Inflammatory macrophage (primary cell): ENCODE results near the gene CACNG4.

ENCODE experiments used
- DNase-seq, 2 donors: peaks; one replicate each; pipeline ENCODE4 v3.0.0-alpha.2; 2020 to 2022
- total RNA-seq, 18 experiments: gene quantifications; one replicate each; lab custom pipeline; 2026; ENCODE audit warnings: mixed read lengths in 6 of 18, inconsistent platforms in 2 of 18; lab: John Stamatoyannopoulos, UW

CACNG4 gene
- total RNA-seq: 0 to 0.24 (median 0) reads per million in 18 experiments

DNA sequence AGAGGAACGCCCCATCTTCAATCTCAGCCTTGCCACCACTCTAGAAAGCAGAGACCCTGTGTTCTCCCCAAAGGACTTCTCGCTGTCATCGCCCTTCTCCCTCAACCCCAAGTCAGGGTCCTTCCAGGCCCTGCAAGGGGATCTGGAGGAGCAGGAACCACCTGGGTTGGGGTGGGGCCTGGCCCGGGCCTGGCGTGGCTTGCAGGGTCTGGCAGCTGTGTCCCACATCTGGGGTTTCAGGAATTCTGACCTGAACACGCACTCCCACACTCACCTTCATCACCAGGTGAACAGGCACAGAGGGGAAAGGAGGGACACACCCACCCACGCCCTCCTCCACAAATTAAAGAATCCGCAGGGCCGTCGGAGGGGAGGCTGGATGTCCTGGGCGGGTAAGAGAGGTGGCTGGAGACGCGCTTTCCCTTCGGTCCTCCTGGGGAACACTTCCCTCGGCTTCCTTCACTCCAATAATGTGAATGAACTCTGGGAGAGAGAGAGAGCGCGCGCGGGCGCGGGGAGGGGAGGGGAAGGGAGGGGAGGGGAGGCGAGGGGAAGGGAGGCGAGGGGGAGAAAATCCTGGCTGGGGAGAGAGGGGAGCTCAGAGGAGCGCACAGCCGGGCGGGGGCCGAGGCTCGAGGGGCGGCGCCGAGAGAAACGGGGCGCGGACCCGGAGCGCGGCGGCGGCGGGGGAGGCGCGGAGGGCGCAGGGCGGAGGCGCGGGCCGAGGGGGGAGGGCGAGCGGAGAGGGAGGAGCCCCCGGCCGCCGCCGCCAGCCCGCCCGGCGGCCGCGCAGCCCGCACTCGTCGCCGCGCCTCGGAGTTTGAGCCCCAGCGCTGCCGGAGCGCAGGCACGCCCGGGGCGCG, at the start of gene CACNG4:
TSS of gene CACNG4 (plus strand) at position 799 of the 863 bp plus-strand sequence. CDS start 205 bp downstream, outside the sequence.
- no peak for DNase-seq

DNA sequence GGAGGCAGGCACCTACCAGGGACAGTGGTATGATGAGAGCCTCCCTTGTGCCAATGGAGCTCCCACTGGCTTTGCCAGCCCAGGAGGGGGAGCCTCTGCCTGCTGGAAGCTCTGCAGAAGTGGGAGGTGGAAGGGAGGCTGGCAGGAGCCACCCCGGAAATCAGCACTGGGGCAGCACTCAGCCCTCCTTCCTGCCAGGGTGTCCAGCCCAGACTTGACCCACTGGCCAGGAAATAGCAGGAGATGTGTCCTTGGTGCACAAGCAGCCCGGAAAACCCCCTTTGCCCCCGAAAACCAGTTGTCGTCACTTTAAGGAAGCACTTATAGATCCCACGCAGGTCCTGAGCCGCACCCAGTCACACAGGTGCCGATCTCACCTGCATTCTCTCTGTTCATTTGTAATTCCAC, 49.3 kb upstream of the CACNG4 start:
- DNase-seq: peak in 1 of 2 donors; percentile 31

DNA sequence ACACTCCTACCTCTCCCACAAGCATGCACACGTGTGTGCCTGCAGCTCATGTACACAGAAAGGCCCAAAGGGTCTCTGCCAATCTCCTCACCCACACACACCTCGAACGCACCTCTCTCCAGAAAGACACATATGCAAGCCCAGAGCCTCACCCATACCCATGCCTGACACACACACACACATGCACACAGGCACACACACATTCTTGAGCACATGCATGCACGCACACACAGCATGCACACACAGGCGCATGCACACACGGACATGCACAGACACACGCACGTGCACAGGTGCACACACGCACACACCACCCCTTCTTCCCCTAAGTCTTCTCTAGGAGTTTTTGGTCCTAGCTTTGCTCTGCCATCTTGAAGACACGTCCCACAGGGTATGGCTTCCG, 48.7 kb upstream of the CACNG4 start:
- DNase-seq: no peak

DNA sequence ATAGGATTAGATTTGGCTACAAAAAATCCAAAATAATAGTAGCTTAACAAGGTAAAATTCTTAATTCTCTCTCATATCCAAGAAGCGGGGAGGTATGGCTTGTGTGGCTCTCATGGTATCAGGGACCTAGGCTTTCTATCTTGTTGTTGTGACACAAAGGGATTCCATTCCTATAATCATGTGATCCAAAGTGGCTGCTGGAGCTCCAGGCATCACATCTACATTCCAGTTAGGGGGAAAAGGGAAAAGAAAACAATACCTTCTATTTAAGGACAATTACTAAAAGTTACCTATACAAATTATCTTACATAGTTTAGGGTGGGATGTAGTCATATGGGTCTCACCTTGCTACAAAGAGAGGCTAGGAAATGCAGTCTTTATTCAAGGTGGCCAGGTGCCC, 47.6 kb upstream of the CACNG4 start:
- no peak for DNase-seq

DNA sequence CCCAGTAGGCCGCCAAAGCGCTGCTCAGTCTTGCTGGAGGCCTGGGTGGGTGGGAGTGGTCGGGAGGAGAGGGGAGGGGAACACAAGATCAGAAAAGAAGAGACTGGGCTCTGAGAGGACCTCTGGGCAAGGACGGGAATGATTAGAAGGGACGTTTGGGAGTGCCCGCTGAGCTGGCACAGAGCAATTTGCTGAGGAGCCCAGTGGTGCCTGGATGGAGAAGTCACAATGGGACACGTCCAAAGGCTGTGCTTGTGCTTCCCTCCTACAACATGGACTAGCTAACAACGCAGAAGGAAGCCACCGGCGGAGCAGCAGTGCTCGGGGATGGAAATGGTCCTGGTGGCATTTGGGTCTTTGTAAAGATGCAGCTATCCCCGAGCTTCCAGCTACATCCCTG, 45.6 kb upstream of the CACNG4 start:
- no peak for DNase-seq

DNA sequence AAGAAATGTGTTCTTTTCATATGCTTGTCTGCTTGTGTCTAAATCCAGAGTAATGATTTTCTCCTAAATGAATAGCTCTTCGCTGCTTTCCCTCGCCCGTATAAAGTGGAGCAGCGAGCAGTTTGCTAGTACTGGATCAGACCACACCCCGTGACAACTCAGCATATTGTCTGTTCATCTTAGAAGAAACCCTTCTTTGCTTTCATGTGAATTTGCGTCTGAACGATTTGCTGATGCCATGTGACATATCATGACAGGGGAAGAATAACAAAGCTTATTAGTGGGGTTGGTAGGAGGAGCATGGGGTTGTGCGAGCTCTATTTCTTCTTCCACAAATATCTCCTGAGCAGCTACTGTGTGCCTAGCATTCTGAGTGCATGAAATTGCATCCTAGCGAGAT, 44.1 kb upstream of the CACNG4 start:
- no peak for DNase-seq

DNA sequence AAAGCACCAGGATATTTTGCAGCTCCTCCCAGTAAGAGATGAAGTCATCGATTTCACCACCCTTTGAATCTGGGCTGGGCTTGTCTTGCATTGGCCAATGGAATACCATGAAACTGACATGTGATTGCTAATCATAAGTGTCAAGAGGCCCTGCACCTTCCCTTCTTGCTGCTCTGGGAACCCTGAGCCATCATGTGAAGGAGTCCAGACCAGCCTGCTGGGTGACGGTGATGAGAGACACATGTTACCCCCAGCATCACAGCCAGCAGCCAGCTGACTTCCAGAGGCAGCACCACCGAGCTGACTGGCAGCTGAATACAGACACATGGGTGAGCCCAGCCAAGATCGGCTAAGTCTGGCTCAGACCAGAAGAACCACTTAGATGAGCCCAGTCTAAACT, 43.6 kb upstream of the CACNG4 start:
- no peak for DNase-seq

DNA sequence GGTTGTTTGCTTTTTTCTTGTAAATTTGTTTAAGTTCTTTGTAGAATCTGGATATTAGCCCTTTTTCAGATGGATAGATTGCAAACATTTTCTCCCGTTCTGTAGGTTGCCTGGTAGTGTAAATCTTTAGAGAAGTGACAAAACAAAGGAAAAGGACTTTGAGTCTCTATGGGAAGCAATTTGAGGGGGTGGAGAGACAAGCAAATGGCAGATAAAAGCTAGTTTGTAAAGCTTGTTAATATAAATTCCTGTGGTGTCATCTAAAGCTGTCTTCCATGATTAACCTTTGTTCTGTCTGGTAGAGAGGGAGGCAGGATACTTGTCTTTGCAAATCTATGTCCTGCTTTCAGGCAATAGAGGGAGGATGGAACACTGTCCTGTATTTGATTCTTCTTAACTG, 40.6 kb upstream of the CACNG4 start:
- DNase-seq: no peak

DNA sequence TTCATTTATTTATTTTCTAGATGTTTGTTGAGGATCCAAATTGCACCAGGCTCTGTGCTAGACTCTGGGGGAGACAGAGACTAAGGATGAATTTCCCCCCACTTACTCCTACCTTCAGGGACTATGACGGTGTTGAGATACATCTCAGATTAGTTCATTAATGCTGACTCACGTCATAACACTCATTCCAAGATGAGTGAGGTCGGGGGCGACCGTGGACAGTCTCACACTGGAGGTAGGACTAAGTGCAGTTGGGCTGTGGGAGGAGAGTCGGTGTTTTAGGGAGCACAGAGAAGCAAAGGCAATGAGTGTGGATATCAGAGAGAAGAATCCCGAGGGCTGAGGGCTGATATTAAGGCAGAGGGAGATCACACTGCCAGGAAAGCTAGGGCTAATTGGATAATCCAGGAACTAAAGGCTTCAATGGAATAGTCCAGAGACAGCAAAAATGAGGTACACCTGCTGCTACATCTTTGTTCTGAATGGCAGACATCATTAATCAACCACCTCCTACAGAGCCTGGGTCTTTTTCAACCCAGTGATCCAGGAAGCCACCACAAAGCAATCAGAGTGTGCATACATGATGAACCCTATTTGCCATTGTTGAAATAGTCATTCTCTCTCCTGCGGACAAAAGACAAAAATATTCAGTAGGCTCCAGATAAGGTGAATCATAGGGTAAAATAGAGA, 38.6 kb upstream of the CACNG4 start:
- no peak for DNase-seq

DNA sequence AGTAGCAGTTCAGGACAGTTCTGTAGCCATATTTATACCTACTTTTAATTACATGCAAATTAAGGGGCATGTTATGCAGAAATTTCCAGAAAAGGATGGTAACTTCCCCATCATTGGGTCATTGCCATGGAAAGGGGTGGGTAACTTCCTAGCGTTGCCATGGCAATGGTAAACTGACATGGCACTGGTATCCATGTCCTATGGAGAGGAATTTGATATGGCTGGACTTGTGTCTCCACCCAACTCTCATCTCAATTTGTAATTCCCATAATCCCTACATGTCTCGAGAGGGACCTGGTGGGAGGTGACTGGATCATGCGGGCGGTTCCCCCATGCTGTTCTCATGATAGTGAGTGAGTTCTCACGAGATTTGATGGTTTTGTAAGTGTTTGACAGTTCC, 35.6 kb upstream of the CACNG4 start:
- no peak for DNase-seq

DNA sequence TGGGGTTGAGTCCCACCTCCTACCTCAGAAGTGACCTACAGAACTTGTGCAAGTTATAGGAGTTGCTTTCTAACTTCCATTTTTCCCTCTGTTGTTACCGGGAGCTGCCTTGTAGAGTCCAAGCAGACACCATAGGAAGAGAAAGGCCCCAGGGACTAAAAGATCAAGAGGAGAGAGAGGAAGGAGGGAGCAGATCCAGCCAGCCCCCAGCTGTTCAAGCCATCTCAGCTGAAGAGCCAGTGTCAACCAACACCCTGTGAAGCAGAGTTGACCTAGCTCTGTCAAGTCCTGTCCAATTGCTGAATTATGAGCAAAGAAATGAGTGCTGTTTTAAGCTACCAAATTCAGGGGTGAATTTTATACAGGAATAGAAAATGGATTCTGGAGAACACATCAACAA, 34.9 kb upstream of the CACNG4 start:
- DNase-seq: no peak

DNA sequence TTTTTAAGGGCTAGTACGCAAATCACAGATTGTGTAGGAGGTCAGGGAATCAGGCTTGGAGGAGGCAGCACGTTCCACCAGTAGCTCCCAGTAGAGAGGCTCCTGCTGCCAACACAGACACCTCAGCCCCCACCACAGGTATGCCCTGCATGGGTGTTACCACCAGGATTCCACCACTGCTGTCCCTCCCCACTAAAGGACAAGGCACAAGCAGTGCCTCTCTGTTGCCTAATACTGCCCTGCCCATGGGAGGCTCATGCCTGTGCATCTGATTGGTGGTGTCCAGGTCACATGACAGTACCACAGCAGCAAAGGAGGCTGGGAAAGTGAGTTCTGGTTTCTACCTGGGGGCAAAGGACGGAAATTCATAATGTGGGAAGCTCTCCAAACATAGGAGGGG, 33.6 kb upstream of the CACNG4 start:
- DNase-seq: no peak

DNA sequence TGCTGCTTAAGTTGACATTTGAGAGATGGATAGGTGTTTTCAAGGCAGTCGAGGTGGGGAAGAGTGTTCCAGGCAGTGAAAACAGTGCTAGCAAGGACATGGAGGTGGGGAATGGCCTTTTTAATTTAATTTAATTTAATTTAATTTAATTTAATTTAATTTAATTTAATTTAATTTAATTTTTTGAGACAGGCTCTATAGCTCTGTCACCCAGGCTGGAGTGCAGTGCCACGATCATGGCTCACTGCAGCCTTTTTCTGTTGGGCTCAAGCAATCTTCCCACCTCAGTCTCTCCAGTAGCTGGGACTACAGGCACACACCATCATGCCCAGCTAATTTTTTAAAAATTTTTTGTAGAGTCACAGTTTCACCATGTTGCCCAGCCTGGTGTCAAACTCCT, 32.2 kb upstream of the CACNG4 start:
- no peak for DNase-seq

DNA sequence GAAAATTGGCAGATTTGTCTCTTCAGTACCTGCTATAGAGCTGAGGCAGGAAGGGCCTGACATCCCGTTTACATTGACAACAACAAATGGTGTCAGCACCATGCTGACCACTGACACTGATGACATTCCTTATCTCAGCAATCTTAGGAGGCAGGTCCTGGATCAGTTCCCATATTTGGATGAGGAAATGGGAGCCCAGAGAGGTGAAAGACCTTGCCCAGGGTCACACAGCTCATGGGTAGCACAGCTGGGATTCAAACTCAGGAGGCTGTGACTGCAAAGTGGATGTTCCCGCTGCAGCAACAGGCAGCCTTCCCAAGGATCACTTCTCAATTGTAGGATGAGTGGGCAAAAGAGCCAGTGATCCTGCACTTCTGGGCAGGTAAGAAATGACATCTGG, 30.5 kb upstream of the CACNG4 start:
- no peak for DNase-seq

DNA sequence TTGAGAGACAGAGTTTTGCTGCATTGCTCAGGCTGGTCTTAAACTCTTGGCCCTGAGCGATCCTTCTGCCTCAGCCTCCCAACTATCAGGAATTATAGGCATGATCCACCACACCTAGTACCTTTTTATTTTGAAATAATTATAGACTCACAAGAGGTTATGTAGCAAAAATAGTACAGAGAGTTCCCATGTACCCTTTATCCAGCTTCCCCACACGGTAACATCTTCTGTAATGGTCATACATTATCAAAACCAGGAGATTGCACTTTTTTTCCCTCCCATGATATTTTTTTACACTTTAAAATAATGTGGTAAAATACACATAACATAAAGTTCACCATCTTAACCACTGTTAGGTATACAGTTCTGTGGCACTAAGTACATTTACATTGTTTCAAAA, 28.8 kb upstream of the CACNG4 start:
- DNase-seq: no peak

DNA sequence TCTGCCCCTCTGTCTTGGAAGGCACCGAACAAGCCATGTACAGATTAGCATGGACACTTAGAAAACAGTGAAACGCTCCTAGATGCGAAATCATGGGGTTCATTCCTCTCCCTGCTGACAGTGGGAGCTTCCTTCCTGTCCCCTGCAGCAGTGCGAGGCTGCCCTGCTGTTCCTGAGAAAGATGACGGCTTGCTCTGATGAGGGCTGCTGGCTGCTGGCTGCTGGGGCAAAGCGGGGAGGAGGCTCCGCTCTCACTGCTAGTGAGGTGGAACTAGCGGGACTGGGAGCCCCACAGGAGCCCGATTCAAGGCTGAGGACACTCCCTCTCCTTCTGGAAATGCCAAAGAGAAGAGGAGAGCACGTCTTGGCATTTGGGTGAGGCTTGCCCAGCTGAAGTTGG, 25.9 kb upstream of the CACNG4 start:
- DNase-seq: no peak

DNA sequence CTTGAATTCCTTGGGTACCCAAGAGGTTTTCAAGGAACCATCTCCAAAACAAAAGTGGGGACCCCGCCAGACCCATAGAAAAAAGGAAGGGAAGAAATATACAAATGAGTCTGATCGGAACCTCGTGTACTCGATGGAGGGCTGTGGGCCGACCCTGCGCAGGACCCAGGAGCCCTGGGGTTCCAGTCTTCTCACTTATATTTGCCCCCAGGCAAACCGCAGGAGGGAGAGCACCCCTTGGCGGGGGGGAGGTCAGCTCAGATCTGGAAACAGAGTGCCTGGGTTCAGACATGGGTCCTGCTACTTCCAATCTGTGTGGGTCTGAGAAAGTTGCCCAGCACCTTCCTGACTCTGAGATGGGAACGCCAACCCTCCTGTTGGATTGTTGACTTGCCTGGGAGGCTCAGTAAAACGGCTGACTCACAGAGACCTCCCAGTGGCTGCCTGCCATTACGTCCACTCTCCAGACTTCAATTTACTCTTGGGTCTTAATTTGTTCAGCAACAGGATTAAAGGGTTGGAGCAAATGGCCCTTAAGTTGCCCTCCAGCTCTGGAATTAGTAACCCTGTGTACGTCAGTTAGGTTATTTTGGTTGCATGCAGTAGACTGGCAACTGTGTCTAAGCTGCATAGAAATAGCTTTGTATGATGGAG, 24.9 kb upstream of the CACNG4 start:
- no peak for DNase-seq

DNA sequence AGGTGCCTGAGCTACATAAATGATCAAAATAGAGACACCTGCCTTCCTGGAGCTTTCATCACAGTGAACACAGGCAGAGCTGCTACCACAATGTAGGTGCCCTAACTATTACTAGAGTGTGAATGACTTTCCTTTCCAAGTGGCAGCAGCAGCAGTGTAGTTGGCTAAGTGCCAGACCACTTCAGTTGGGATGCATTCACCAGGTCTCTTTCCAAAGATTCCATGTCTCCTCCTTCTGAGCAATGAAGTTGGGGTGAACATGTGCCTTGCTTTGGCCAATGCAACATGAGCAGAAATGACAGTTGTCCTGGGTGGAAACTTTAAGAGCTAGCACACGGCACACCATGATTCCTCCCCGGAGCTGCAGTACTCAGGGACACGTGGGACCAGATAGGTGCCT, 23.3 kb upstream of the CACNG4 start:
- no peak for DNase-seq

DNA sequence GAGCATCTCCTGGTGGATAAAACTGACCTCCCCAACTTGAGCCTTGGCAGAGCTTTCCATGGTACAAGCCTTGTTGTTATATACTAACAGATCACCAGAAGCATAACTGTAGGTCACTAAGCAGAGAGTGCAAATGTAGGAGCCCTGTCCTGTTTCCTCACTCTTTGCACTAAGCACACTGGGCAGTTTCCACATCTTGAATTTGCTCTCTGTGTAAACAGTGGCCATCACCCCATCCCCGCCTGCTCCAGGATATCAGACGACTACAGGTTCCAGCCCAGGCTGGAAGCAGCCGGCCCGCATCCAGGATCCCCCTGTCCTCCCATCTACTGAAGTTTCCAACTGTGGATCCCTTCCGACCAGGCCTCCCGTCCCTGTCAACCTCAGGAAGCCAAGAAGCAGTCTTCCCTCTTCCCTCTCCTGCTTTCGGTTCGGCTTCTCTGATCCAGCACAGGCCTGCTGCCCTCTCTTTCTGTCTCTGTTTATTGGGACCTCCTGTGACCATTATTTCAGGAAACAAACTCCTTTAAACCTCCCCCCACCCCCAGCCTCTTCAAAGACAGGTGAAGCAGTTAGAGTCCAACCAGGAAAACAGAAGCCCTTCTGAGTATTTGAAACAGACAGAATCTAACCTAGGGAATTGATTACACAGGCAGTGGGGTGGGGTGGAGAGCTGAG, 22.6 kb upstream of the CACNG4 start:
- DNase-seq: no peak

DNA sequence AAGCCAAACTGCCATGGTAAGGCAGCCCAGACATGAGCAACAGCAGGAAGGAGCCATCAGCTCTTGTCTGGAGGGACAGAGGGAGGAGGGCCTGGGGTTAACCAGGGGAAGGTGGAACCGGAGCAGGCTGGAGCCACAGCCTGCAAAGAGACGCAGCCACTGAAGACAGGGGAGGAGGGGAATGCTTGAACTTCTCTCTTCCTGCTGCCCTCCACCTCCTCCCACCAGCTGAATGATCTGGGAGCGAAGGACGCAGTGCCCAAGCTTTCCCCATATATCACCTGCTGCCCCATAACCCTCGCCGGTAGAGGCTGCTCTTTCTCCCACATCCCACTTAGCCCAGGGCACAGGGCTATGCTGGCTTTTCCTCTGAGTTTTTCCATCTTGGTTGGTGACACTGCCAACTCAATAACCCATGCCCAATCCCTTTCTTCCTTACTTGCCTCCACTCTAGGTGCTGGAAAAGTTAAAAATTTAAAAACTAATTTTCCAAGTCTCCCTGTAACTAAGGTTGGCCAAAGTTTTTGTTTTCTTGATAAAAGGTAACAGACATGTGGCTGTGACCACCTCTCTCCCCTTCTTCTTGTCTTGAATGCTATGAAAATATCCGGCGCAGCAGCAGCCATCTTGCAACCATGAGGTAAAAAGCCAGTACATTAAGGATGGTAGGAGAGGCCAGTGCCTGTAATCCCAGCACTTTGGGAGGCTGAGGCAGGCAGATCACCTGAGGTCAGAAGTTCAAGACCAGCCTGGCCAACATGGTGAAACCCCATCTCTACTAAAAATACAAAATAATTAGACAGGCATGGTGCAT, 21.8 kb upstream of the CACNG4 start:
- no peak for DNase-seq

DNA sequence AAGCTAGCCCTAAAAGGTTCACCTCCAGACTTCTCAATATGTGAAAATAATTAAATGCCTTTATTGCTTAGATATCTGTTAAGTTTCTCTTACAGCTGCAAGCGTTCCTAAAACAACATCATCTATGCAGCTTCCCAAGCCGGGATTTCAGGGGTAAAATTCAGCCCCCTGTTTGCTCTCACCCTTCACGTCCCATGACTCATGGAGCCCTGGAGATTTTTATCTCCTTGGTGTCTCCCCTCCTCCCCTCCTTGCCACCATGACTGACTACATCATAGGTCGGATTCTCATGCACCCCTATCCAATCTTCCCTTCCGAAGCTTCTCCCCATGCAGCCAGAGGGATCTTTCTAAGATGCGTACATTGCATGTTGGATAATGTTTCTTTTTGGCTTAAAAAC, 21.0 kb upstream of the CACNG4 start:
- DNase-seq: no peak
